ENCODE results near the gene PYGO1. TPM values are rescaled to one million over a fixed set of nuclear protein-coding genes. Genes with fewer than 3 reads are reported as not detected.

PYGO1 gene
- total and polyA plus RNA-seq, 11 donors = 1.1 to 8.2 (median 4.7) TPM

DNA sequence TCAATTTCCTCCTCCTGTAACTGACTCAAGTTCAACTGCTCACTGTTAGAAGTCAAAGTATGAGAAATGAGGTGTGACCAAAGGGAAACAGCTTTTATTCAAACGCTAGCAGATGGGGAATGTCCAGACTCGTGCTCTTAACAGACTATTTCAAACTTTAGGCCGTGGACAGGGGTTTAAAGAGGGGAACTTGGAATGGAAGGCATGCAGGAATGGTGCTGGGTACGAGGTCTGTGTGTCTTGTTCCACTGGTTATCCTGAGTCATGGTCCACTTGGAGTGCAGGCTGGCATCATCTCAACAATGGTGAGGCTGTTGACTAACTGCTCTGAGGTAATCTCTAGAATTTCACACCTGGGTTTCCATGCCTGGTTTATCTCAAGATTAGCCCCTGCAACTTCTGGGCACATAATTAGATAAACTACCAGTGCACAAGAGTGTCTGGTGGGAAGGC, 57.3 kb downstream of the PYGO1 start:
- no peak for DNase-seq
- H3K27me3 ChIP-seq = peaks cover 0 to 3% (median 0%) of the 10 kb centered on the region in 9 donors
- ATAC-seq = peak in 1 of 4 donors; percentile 46
- 15 to 30% (median 24%) methylated on average over 4 of the region's 4 CpGs for whole genome bisulfite sequencing, 4 donors
- no peaks in the 10 kb centered on the region for H3K9me3 ChIP-seq
- H3K4me1 ChIP-seq = no peaks in the 10 kb centered on the region
- intact Hi-C loops (cut with DNase I) = loop anchor here in 1 of 10 donors (10.0 kb wide), 1 partner anchor 104 kb away; no protein-coding TSS in a partner anchor
- no peak for TF ChIP-seq POLR2A (IDR thresholded peaks at IDR 0.05)
- no peaks in the 10 kb centered on the region for H3K36me3 ChIP-seq
- no peak overlapping the region for H3K27ac ChIP-seq
- no peak overlapping the region for H3K4me3 ChIP-seq

DNA sequence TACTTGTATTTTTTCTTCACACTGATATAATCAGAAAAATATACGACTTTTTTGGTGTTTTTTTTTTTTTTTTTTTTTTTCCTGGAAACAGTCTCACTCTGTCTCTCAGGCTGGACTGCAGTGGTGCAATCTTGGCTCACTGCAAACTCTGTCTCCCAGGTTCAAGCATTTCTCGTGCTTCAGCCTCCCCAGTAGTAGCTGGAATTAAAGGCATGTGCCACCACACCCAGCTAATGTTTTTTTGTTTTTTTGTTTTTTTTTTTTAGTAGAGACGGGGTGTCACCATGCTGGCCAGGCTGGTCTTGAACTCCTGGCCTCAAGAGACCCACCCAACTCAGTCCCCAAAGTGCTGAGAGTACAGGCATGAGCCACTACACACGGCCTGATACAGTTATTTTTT, 59.3 kb downstream of the PYGO1 start:
- Histone ChIP-seq H3K4me1 (no peaks in the 10 kb centered on the region), H3K9me3 (no peaks in the 10 kb centered on the region), H3K27me3 (peaks cover 0 to 15% (median 0%) of the 10 kb centered on the region in 9 donors), H3K36me3 (no peaks in the 10 kb centered on the region), H3K27ac (no peak overlapping the region), H3K4me3 (no peak overlapping the region)
- DNase-seq (no peak), ATAC-seq (no peak)
- intact Hi-C loops (cut with DNase I) = loop anchor here in 8 of 10 donors (5.0 to 10.0 kb wide), 3 partner anchors 106 to 116 kb away; no protein-coding TSS in a partner anchor
- WGBS, 4 donors = 62 to 70% (median 66%) methylated on average over 4 of the region's 4 CpGs
- no peak for TF ChIP-seq POLR2A (IDR thresholded peaks at IDR 0.05)
- TF ChIP-seq, protein P1, sequence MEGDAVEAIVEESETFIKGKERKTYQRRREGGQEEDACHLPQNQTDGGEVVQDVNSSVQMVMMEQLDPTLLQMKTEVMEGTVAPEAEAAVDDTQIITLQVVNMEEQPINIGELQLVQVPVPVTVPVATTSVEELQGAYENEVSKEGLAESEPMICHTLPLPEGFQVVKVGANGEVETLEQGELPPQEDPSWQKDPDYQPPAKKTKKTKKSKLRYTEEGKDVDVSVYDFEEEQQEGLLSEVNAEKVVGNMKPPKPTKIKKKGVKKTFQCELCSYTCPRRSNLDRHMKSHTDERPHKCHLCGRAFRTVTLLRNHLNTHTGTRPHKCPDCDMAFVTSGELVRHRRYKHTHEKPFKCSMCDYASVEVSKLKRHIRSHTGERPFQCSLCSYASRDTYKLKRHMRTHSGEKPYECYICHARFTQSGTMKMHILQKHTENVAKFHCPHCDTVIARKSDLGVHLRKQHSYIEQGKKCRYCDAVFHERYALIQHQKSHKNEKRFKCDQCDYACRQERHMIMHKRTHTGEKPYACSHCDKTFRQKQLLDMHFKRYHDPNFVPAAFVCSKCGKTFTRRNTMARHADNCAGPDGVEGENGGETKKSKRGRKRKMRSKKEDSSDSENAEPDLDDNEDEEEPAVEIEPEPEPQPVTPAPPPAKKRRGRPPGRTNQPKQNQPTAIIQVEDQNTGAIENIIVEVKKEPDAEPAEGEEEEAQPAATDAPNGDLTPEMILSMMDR (IDR thresholded peaks at IDR 0.05) = no peak

DNA sequence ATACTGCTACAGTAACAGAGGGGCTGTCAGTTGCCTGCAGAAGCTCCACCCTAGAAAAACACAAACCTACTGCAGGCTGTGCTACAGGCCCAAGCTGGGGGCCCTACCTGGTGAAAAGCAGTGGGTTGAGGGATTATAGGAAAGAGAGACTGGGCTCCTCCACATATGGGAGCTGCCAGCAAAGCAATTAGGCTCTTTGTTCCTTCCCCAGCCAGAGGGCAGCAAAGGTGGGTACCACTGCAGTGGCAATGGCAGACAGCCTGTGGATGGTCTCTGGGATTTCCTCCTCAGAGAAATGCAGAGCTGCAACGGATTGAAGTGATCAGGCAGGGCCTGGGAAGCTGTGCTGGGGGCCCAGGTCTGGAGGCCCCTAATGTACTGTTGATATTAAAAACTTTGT, 61.0 kb downstream of the PYGO1 start:
- Histone ChIP-seq H3K4me3 (no peak overlapping the region), H3K27me3 (peaks cover 0 to 15% (median 0%) of the 10 kb centered on the region in 9 donors), H3K4me1 (no peaks in the 10 kb centered on the region), H3K36me3 (no peaks in the 10 kb centered on the region), H3K27ac (no peak overlapping the region), H3K9me3 (no peaks in the 10 kb centered on the region)
- DNase-seq (no peak), ATAC-seq (no peak)
- no peak for TF ChIP-seq POLR2A (IDR thresholded peaks at IDR 0.05)
- TF ChIP-seq, protein P1 (IDR thresholded peaks at IDR 0.05) = no peak
- intact Hi-C loops (cut with DNase I) = loop anchor here in 8 of 10 donors (5.0 to 10.0 kb wide), 3 partner anchors 108 to 118 kb away; no protein-coding TSS in a partner anchor
- 74 to 84% (median 78%) methylated on average over 1 of the region's 1 CpG for WGBS, 4 donors

DNA sequence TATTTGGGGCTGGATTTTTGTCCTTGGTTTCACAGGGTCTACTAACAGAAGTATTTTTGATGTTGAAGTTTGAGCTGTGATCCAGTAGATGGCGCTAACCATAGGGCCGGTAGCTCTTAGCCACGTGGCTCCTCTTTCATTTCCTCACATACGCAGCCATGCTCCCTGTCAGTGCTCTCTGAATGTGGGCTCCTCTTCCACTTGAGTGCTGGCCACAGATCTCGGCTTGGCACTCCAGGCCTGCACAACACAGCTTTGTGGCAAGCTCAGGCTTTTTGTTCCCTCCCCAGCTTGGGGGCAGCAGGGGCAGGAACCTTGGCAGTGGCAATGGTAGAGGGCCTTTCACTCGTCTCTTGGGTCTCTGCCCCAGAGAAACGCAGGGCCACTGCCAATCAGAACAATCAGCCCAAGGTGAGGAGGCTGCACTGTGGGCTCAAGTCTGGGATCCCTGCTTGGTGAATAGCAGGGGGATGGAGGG, 61.5 kb downstream of the PYGO1 start:
- peak in 3 of 4 donors; percentile 34 to 58 (median 44) for ATAC-seq
- Histone ChIP-seq H3K9me3 (no peaks in the 10 kb centered on the region), H3K4me1 (no peaks in the 10 kb centered on the region), H3K27ac (no peak overlapping the region), H3K4me3 (no peak overlapping the region), H3K27me3 (peaks cover 0 to 15% (median 0%) of the 10 kb centered on the region in 9 donors), H3K36me3 (no peaks in the 10 kb centered on the region)
- WGBS, 4 donors = 30 to 35% (median 34%) methylated on average over 6 to 7 of the region's 7 CpGs
- TF ChIP-seq, protein P1 (IDR thresholded peaks at IDR 0.05) = peak in 10 of 12 donors; percentile 34 to 65 (median 46)
- no peak for TF ChIP-seq POLR2A (IDR thresholded peaks at IDR 0.05)
- DNase-seq = no peak
- intact Hi-C loops (cut with DNase I) = loop anchor here in 8 of 10 donors (5.0 to 10.0 kb wide), 3 partner anchors 108 to 118 kb away; no protein-coding TSS in a partner anchor

Measured in heart left ventricle (tissue), 16 donors.